H9 (cell line): ENCODE results near the gene NUBPL. TPM values are rescaled to one million over a fixed set of nuclear protein-coding genes. Genes with fewer than 3 reads are reported as not detected.

Experiments used
- DNase-seq: peaks from one replicate; pipeline ENCODE4 v3.0.0-alpha.2; 2017
- H2AFZ ChIP-seq: one replicate; pipeline ENCODE4 v1.6.1; 2013; ENCODE audit warnings: mild to moderate bottlenecking, low read length, control low read depth, moderate library complexity
- H2AK5ac ChIP-seq: 2 replicates; pipeline ENCODE4 v1.6.1; 2013; ENCODE audit warnings: low read length, control low read depth, mixed read lengths; ENCODE audit not compliant: insufficient read length
- H2BK120ac ChIP-seq: one replicate; pipeline ENCODE4 v1.6.1; 2013; ENCODE audit warnings: low read depth, mild to moderate bottlenecking, low read length, control low read depth, inconsistent platforms; ENCODE audit not compliant: poor library complexity, severe bottlenecking
- H2BK12ac ChIP-seq: 2 replicates; pipeline ENCODE4 v1.6.1; 2013; ENCODE audit warnings: low read length, control low read depth, mixed read lengths, low read depth; ENCODE audit not compliant: insufficient read length
- H2BK15ac ChIP-seq: 2 replicates; pipeline ENCODE4 v1.6.1; 2013; ENCODE audit warnings: low read depth, low read length, control low read depth
- H2BK20ac ChIP-seq: one replicate; pipeline ENCODE4 v1.6.1; 2013; ENCODE audit warnings: low read depth, mild to moderate bottlenecking, low read length, control low read depth, inconsistent platforms; ENCODE audit not compliant: poor library complexity, severe bottlenecking
- H2BK5ac ChIP-seq: 2 replicates; pipeline ENCODE4 v1.6.1; 2013; ENCODE audit warnings: low read length, control low read depth, mixed read lengths; ENCODE audit not compliant: insufficient read length
- H3K14ac ChIP-seq: 2 replicates; pipeline ENCODE4 v1.6.1; 2013; ENCODE audit warnings: low read length, control low read depth; ENCODE audit not compliant: insufficient read depth
- H3K18ac ChIP-seq: 2 replicates; pipeline ENCODE4 v1.6.1; 2013; ENCODE audit warnings: low read depth, mild to moderate bottlenecking, mixed read lengths, low read length, control low read depth; ENCODE audit not compliant: insufficient read length
- H3K23ac ChIP-seq: 2 replicates; pipeline ENCODE4 v1.6.1; 2013; ENCODE audit warnings: low read length, control low read depth, mixed read lengths, low read depth; ENCODE audit not compliant: insufficient read length
- H3K23me2 ChIP-seq: 2 replicates; pipeline ENCODE4 v1.6.1; 2013; ENCODE audit warnings: low read depth, mild to moderate bottlenecking, mixed read lengths, low read length, control low read depth; ENCODE audit not compliant: insufficient read length, poor library complexity, severe bottlenecking
- H3K27ac ChIP-seq: 2 replicates; pipeline ENCODE4 v1.5.1; 2013; ENCODE audit warnings: low read length, control low read depth, mixed read lengths, low read depth; ENCODE audit not compliant: insufficient read length
- H3K27me3 ChIP-seq: 2 replicates; pipeline ENCODE4 v1.6.1; 2013; ENCODE audit warnings: low read length, control low read depth, inconsistent platforms; ENCODE audit not compliant: insufficient read depth
- H3K4ac ChIP-seq: 2 replicates; pipeline ENCODE4 v1.6.1; 2013; ENCODE audit warnings: low read depth, mild to moderate bottlenecking, control low read depth, inconsistent platforms, low read length, moderate library complexity
- H3K4me1 ChIP-seq: 2 replicates; pipeline ENCODE4 v1.6.1; 2013; ENCODE audit warnings: low read length, control low read depth, inconsistent platforms; ENCODE audit not compliant: insufficient read depth
- H3K4me2 ChIP-seq: 2 replicates; pipeline ENCODE4 v1.6.1; 2013; ENCODE audit warnings: low read length, control low read depth, mixed read lengths; ENCODE audit not compliant: insufficient read length, insufficient read depth
- H3K56ac ChIP-seq: 2 replicates; pipeline ENCODE4 v1.6.1; 2013; ENCODE audit warnings: low read depth, mild to moderate bottlenecking, mixed read lengths, low read length, control low read depth; ENCODE audit not compliant: insufficient read length
- H3K79me1 ChIP-seq: 2 replicates; pipeline ENCODE4 v1.6.1; 2013; ENCODE audit warnings: low read depth, mild to moderate bottlenecking, moderate library complexity, low read length, control low read depth, inconsistent platforms; ENCODE audit not compliant: insufficient read depth, poor library complexity, severe bottlenecking
- H3K79me2 ChIP-seq: 2 replicates; pipeline ENCODE4 v1.6.1; 2013; ENCODE audit warnings: low read length, control low read depth, inconsistent platforms; ENCODE audit not compliant: insufficient read depth
- H3K9ac ChIP-seq: 2 replicates; pipeline ENCODE4 v1.6.1; 2013; ENCODE audit warnings: low read length, control low read depth, mixed read lengths; ENCODE audit not compliant: insufficient read length; ENCODE audit errors: extremely low read depth
- H3K9me3 ChIP-seq: one replicate; pipeline ENCODE4 v1.6.1; 2013; ENCODE audit warnings: low read depth, low read length, inconsistent platforms; ENCODE audit not compliant: control insufficient read depth
- H3T11ph ChIP-seq: one replicate; pipeline ENCODE4 v1.6.1; 2013; ENCODE audit warnings: mild to moderate bottlenecking, low read length, control low read depth, inconsistent platforms
- H4K20me1 ChIP-seq: one replicate; pipeline ENCODE4 v1.6.1; 2013; ENCODE audit not compliant: control insufficient read depth, insufficient read length, insufficient read depth
- H4K5ac ChIP-seq: 2 replicates; pipeline ENCODE4 v1.6.1; 2013; ENCODE audit warnings: low read depth, mild to moderate bottlenecking, mixed read lengths, low read length, control low read depth; ENCODE audit not compliant: insufficient read length
- H4K8ac ChIP-seq: replicated peaks from 2 replicates; pipeline ENCODE4 v1.6.1; 2013; ENCODE audit warnings: low read length, control low read depth, mixed read lengths, low read depth; ENCODE audit not compliant: insufficient read length
- H4K91ac ChIP-seq: 2 replicates; pipeline ENCODE4 v1.6.1; 2013; ENCODE audit warnings: low read depth, mild to moderate bottlenecking, moderate library complexity, mixed read lengths, low read length, control low read depth; ENCODE audit not compliant: insufficient read length
- H3K27ac Mint-ChIP-seq, 3 experiments: 2 replicates in 2 of 3; 3 replicates in 1 of 3; pipeline ENCODE4 v1.8.0; 2020 to 2021; ENCODE audit warnings: mixed read lengths in 3 of 3, mild to moderate bottlenecking in 1 of 3, moderate library complexity in 1 of 3
- H3K27me3 Mint-ChIP-seq: 2 replicates; pipeline ENCODE4 v1.8.0; 2021; ENCODE audit warnings: low read depth, mild to moderate bottlenecking, moderate library complexity, mixed read lengths
- H3K36me3 Mint-ChIP-seq, 3 experiments: 2 replicates in 2 of 3; 3 replicates in 1 of 3; pipeline ENCODE4 v1.8.0; 2020 to 2021; ENCODE audit warnings: low read depth in 3 of 3, mixed read lengths in 3 of 3; ENCODE audit not compliant: insufficient read depth in 1 of 3
- H3K4me1 Mint-ChIP-seq, 2 experiments: 2 replicates each; pipeline ENCODE4 v1.8.0; 2020; ENCODE audit warnings: mixed read lengths in 2 of 2
- H3K4me3 Mint-ChIP-seq, 2 experiments: 2 replicates in 1 of 2; 3 replicates in 1 of 2; pipeline ENCODE4 v1.8.0; 2020 to 2021; ENCODE audit warnings: mild to moderate bottlenecking in 2 of 2, mixed read lengths in 2 of 2, moderate library complexity in 1 of 2
- H3K9me3 Mint-ChIP-seq, 2 experiments: 2 replicates in 1 of 2; 3 replicates in 1 of 2; pipeline ENCODE4 v1.8.0; 2020; ENCODE audit warnings: mild to moderate bottlenecking in 2 of 2, mixed read lengths in 2 of 2, moderate library complexity in 1 of 2
- WGBS: extraction: QIAGEN DNeasy Blood & Tissue Kit; methylation state at CpG from one replicate; pipeline ENCODE4 v1.1.7; 2013; ENCODE audit warnings: missing lambda C conversion rate, low lambda C conversion rate, mixed read lengths; ENCODE audit not compliant: insufficient read length; ENCODE audit errors: extremely low coverage; 5-methylcytosine and 5-hydroxymethylcytosine counted together
- total RNA-seq: library from RNA; stranded (reverse); gene quantifications from 2 replicates; pipeline ENCODE4 v1.2.1, GENCODE V29; 2021
- TF ChIP-seq, protein P1 (sequence below): fragments of 200-600 bp; sonication (generic); conservative IDR thresholded peaks from 3 replicates; pipeline ENCODE4 v1.8.0; 2021; ENCODE audit warnings: antibody characterized with exemption, mild to moderate bottlenecking

Gene NUBPL
- total RNA-seq, 1 experiment from 2014 or later = 14.8 TPM

DNA sequence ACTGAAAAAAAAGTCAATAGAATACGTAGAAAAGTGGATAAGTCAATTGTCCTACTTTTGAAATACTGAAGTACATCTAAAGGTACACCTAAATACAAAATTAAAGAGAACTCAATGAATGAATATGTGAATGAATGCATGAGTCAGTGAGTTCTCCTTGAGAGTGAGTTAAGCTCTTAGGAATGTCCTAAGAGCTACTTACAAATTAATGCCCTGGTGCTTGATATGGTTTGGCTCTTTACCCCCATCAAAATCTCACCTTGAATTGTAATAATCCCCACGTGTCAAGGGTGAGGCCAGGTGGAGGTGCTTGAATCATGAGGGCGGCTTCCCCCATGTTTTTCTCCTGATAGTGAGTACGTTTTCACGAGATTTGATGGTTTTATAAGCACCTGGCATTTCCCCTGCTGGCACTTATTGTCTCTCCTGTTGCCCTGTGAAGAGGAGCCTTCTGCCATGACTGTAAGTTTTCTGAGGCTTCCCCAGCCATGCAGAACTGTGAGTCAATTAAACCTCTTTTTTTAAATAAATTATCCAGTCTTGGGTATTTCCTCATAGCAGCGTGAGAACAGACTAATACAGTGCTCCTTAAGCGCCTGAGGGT is 323.7 kb downstream of the NUBPL start:
- WGBS = no CpG with 5 or more reads among the region's 7 CpGs
- H3K9me3 ChIP-seq = no peaks in the 10 kb centered on the region
- no peak overlapping the region for H3K27ac Mint-ChIP-seq
- no peak overlapping the region for H3K56ac ChIP-seq
- no peak overlapping the region for H2BK12ac ChIP-seq
- H2AFZ ChIP-seq = no peak overlapping the region
- no peak overlapping the region for H3K9ac ChIP-seq
- no peak overlapping the region for H2BK20ac ChIP-seq
- no peak for DNase-seq
- no peak overlapping the region for H3K14ac ChIP-seq
- no peak overlapping the region for H3K4ac ChIP-seq
- no peaks in the 10 kb centered on the region for H4K20me1 ChIP-seq
- H3K4me1 ChIP-seq = no peaks in the 10 kb centered on the region
- peaks cover 0 to 3% of the 10 kb centered on the region in 2 experiments; a peak in 2 of 4 replicates for H3K4me1 Mint-ChIP-seq
- H3K9me3 Mint-ChIP-seq = no peaks in the 10 kb centered on the region
- no peak overlapping the region for H2BK120ac ChIP-seq
- no peaks in the 10 kb centered on the region for H3K23me2 ChIP-seq
- TF ChIP-seq, protein P1, sequence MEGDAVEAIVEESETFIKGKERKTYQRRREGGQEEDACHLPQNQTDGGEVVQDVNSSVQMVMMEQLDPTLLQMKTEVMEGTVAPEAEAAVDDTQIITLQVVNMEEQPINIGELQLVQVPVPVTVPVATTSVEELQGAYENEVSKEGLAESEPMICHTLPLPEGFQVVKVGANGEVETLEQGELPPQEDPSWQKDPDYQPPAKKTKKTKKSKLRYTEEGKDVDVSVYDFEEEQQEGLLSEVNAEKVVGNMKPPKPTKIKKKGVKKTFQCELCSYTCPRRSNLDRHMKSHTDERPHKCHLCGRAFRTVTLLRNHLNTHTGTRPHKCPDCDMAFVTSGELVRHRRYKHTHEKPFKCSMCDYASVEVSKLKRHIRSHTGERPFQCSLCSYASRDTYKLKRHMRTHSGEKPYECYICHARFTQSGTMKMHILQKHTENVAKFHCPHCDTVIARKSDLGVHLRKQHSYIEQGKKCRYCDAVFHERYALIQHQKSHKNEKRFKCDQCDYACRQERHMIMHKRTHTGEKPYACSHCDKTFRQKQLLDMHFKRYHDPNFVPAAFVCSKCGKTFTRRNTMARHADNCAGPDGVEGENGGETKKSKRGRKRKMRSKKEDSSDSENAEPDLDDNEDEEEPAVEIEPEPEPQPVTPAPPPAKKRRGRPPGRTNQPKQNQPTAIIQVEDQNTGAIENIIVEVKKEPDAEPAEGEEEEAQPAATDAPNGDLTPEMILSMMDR = no peak
- H3K79me2 ChIP-seq = no peaks in the 10 kb centered on the region
- H3K27ac ChIP-seq = no peak overlapping the region
- no peak overlapping the region for H2AK5ac ChIP-seq
- no peak overlapping the region for H2BK5ac ChIP-seq
- H4K8ac ChIP-seq = no peak overlapping the region
- H3T11ph ChIP-seq = no peak overlapping the region
- H3K27me3 Mint-ChIP-seq = no peaks in the 10 kb centered on the region; the same call in 1 of the 2 replicates
- H2BK15ac ChIP-seq = no peak overlapping the region
- H3K36me3 Mint-ChIP-seq = no peaks in the 10 kb centered on the region
- no peaks in the 10 kb centered on the region for H3K27me3 ChIP-seq
- no peak overlapping the region for H3K4me3 Mint-ChIP-seq
- no peak overlapping the region for H4K5ac ChIP-seq
- no peak overlapping the region for H3K4me2 ChIP-seq
- no peak overlapping the region for H3K18ac ChIP-seq
- no peak overlapping the region for H3K23ac ChIP-seq
- H3K79me1 ChIP-seq = no peaks in the 10 kb centered on the region
- no peak overlapping the region for H4K91ac ChIP-seq
